ENCODE results near the gene DRAM2. TPM values are rescaled to one million over a fixed set of nuclear protein-coding genes. Genes with fewer than 3 reads are reported as not detected.

Gene DRAM2
- total and polyA plus RNA-seq, 2 of the 13 experiments (the other 11 are each of a cell fraction or from before 2014, with no cell fraction given): 33.2 to 123 TPM

DNA sequence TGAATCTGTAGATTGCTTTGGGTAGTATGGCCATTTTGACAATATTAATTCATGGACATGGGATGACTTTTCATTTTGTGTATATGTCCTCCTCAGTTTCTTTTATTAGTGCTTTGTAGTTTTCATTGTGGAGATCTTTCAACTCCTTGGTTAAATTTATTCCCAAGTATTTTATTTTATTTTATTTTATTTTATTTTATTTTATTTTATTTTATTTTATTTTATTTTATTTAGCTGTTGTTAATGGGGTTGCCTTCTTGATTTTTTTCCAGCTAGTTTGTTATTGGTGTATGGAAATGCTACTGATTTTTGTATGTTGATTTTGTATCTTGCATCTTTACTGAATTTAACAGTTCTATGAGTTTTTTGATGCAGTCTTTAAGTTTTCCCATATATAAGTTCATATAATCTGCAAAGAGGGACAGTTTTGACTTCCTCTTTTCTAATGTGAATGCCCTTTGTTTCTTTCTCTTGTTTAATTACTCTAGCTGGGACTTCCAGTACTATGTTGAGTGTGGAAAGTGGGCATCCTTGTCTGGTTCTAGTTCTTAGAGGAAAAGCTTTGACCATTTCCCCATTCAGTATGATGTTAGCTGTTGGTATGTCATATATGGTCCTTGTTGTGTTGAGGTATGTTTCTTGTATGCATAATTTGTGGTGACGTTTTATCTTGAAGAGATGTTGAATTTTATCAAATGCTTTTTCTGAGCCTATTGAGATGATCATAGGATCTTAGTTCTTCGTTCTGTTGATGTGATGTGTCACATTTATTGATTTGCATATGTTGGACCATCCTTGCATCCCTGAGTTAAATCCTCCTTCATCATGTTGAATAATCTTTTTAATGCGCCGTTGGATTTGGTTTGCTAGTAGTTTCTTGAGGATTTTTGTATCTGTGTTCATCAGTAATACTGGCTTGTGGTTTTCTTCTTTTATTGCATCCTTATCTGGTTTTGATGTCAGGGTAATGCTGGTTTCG, 14.4 kb upstream of the DRAM2 start:
- no TSS peak for BruUV-seq (replicated peaks)
- Histone ChIP-seq H3K9me3 (ENCODE audit: low read length) (no peaks in the 10 kb centered on the region), H2AFZ (ENCODE audit: low read length) (no peak overlapping the region), H3K4me2 (ENCODE audit: low read depth, low read length) (no peak overlapping the region), H3K36me3 (replicated peaks in 1 of 2; ENCODE audit: control insufficient read depth in 1 of 2, insufficient read depth in 2 of 2, low read length in 2 of 2) (peaks cover 6 to 59% of the 10 kb centered on the region in 2 experiments; a peak in 4 of 5 replicates), H3K79me2 (ENCODE audit: insufficient read depth, low read length) (peaks cover 44% of the 10 kb centered on the region), H3K27me3 (ENCODE audit: control insufficient read depth in 1 of 2, insufficient read depth in 2 of 2, low read length in 2 of 2) (no peaks in the 10 kb centered on the region), H4K20me1 (ENCODE audit: insufficient read depth, low read length) (no peaks in the 10 kb centered on the region; the same call in 1 of the 2 replicates), H3K4me1 (ENCODE audit: insufficient read depth, low read length) (no peaks in the 10 kb centered on the region), H3K9ac (ENCODE audit: insufficient read depth, low read depth, low read length) (no peak overlapping the region), H3K27ac (ENCODE audit: extremely low read length, insufficient read depth, low read length) (no peak overlapping the region), H3K4me3 (replicated peaks in 1 of 3; ENCODE audit: insufficient read depth in 1 of 3, low read depth in 2 of 3, low read length in 3 of 3) (no peak overlapping the region)
- TF ChIP-seq ZNF230 (CRISPR knock-in tag; IDR thresholded peaks at IDR 0.05) (no peak), ZNF101 (CRISPR knock-in tag; IDR thresholded peaks at IDR 0.05; ENCODE audit: borderline replicate concordance, low read depth) (no peak), ZNF607 (CRISPR knock-in tag; IDR thresholded peaks at IDR 0.05; ENCODE audit: borderline replicate concordance) (no peak), CBFB (CRISPR knock-in tag; IDR thresholded peaks at IDR 0.05) (no peak), CREB1 (IDR thresholded peaks at IDR 0.05) (no peak), CREB1 (CRISPR knock-in tag; IDR thresholded peaks at IDR 0.05) (no peak), GPN1 (CRISPR knock-in tag; IDR thresholded peaks at IDR 0.05; ENCODE audit: borderline replicate concordance) (no peak), TP53 (CRISPR knock-in tag; conservative IDR thresholded peaks at IDR 0.05) (no peak), NCOA2 (CRISPR knock-in tag; IDR thresholded peaks at IDR 0.05) (no peak), ZNF558 (CRISPR knock-in tag; IDR thresholded peaks at IDR 0.05; ENCODE audit: borderline replicate concordance) (no peak)
- TF ChIP-seq, protein P1, sequence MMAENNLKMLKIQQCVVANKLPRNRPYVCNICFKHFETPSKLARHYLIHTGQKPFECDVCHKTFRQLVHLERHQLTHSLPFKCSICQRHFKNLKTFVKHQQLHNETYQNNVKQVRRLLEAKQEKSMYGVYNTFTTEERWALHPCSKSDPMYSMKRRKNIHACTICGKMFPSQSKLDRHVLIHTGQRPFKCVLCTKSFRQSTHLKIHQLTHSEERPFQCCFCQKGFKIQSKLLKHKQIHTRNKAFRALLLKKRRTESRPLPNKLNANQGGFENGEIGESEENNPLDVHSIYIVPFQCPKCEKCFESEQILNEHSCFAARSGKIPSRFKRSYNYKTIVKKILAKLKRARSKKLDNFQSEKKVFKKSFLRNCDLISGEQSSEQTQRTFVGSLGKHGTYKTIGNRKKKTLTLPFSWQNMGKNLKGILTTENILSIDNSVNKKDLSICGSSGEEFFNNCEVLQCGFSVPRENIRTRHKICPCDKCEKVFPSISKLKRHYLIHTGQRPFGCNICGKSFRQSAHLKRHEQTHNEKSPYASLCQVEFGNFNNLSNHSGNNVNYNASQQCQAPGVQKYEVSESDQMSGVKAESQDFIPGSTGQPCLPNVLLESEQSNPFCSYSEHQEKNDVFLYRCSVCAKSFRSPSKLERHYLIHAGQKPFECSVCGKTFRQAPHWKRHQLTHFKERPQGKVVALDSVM (CRISPR knock-in tag; IDR thresholded peaks at IDR 0.05): no peak
- TF ChIP-seq, protein P2, sequence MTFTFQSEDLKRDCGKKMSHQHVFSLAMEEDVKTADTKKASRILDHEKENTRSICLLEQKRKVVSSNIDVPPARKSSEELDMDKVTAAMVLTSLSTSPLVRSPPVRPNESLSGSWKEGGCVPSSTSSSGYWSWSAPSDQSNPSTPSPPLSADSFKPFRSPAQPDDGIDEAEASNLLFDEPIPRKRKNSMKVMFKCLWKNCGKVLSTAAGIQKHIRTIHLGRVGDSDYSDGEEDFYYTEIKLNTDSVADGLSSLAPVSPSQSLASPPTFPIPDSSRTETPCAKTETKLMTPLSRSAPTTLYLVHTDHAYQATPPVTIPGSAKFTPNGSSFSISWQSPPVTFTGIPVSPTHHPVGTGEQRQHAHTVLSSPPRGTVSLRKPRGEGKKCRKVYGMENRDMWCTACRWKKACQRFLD (CRISPR knock-in tag; IDR thresholded peaks at IDR 0.05; ENCODE audit: borderline replicate concordance): no peak
- ChIA-PET POLR2A (no interaction called here), CTCF (ENCODE audit: low intra/inter-chr PET ratio, low total read pairs) (no interaction called here)
- intact Hi-C loops (cut with micrococcal nuclease; ENCODE audit: unreplicated experiment) (no loop called here), in situ Hi-C loops (cut with HindIII; ENCODE audit: extremely low pct_ligation_motif_present, low pct_unique_long_range_greater_than_20kb) (no loop called here)
- no peak for ATAC-seq
- 98% methylated on average over 5 of the region's 5 CpGs for WGBS (ENCODE audit: low lambda C conversion rate)
- no peak for DNase-seq (ENCODE audit: low spot score)
- no peak for FAIRE-seq
